Nephron progenitor cell (in vitro differentiated cells): ENCODE data around the gene DDX27.
A peak's percentile ranks its signal among the peaks of the same experiment; 100 is the strongest.

Experiments
- DNase-seq: peaks from one replicate; pipeline ENCODE4 v3.0.0; 2021
- H3K27ac Mint-ChIP-seq: 2 replicates; pipeline ENCODE4 v1.8.0; 2021; ENCODE audit warnings: mild to moderate bottlenecking, moderate library complexity, mixed read lengths
- H3K27me3 Mint-ChIP-seq: 2 replicates; pipeline ENCODE4 v1.8.0; 2021; ENCODE audit warnings: mild to moderate bottlenecking, low read depth, mixed read lengths; ENCODE audit not compliant: poor library complexity
- H3K36me3 Mint-ChIP-seq: 2 replicates; pipeline ENCODE4 v1.8.0; 2021; ENCODE audit warnings: low read depth, mixed read lengths
- H3K4me1 Mint-ChIP-seq: 2 replicates; pipeline ENCODE4 v1.8.0; 2021; ENCODE audit warnings: mixed read lengths
- H3K4me3 Mint-ChIP-seq: 2 replicates; pipeline ENCODE4 v1.8.0; 2021; ENCODE audit warnings: mild to moderate bottlenecking, moderate library complexity, mixed read lengths
- H3K9me3 Mint-ChIP-seq: 2 replicates; pipeline ENCODE4 v1.8.0; 2021; ENCODE audit warnings: mild to moderate bottlenecking, moderate library complexity, mixed read lengths
- TF ChIP-seq, protein P1 (sequence below): fragments of 200-600 bp; sonication (generic); IDR thresholded peaks from 2 replicates; pipeline ENCODE4 v1.5.0; 2021; ENCODE audit warnings: antibody characterized with exemption

Gene DDX27

DNA sequence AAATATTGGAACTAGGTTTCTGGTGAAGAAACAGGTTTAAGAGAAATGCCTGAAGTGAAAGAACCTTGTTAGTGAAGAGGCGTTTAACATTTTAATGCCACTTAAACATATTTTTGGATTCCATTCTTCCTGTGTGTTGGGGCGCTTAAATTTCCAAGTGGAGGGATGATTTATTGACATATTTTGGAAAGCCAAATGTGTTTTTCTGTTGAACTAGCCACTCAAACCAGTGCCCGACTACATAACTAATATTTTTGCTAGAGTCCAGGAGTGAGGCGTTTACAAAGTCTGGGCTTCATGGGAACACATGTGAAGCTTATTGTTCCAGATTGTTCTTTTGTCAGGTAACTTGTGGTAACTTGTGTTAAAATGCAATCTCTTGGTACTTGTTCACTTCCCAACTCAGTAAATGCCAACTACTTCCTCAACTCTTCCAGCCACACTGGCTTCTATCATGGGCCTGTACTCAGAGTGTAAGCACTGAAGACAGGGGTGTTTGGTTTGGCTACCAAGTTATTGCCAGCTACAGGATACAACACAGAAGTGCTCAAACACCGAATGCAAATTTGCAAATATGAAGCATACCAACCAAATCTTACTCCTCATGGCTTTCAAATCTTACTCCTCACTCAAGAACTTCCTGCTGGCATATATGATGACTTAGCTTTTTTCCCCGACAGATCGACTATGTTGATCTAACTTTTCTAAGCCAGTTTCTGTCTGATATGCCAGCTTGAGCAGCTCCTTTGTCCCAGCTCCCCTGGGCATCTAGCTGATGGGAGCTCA, 60.7 kb downstream of the DDX27 start:
- peak overlapping the region; percentile 95 for H3K4me3 Mint-ChIP-seq
- peaks cover 82% of the 10 kb centered on the region for H3K36me3 Mint-ChIP-seq
- no peak for DNase-seq
- H3K27me3 Mint-ChIP-seq = no peaks in the 10 kb centered on the region
- H3K27ac Mint-ChIP-seq = peak overlapping the region; percentile 94
- peaks cover 65% of the 10 kb centered on the region for H3K9me3 Mint-ChIP-seq
- H3K4me1 Mint-ChIP-seq = peaks cover 78% of the 10 kb centered on the region
- TF ChIP-seq, protein P1, sequence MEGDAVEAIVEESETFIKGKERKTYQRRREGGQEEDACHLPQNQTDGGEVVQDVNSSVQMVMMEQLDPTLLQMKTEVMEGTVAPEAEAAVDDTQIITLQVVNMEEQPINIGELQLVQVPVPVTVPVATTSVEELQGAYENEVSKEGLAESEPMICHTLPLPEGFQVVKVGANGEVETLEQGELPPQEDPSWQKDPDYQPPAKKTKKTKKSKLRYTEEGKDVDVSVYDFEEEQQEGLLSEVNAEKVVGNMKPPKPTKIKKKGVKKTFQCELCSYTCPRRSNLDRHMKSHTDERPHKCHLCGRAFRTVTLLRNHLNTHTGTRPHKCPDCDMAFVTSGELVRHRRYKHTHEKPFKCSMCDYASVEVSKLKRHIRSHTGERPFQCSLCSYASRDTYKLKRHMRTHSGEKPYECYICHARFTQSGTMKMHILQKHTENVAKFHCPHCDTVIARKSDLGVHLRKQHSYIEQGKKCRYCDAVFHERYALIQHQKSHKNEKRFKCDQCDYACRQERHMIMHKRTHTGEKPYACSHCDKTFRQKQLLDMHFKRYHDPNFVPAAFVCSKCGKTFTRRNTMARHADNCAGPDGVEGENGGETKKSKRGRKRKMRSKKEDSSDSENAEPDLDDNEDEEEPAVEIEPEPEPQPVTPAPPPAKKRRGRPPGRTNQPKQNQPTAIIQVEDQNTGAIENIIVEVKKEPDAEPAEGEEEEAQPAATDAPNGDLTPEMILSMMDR = no peak

DNA sequence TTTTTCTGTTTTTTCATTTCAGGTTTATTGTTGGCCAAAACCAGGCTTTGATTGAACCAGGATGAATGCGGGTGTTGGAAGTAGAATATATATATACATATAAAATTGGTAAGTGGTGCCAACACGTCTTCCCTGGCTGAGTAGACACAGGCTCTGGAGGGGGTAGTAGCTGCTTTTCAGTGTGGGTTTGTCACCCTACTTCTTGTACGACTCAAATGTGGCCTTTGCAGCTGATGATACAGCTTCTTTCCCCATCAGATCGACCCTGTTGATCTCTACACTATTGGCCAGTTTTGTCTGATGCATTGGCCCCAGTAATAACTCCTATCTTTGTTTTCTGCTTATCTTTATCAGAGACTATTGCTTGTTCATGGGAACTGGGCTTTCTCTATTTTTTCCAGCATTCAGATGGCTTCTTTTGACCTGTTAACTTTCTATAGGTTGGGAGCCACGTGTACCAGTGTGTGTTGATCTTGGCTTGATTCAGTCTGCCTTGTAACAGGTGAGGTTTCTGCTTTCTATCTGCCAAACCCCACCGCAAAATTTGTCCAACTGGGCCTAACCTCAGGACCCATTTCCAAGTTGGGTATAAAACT, 61.3 kb downstream of the DDX27 start:
- Mint-ChIP-seq H3K27ac (peak overlapping the region; percentile 94), H3K36me3 (peaks cover 82% of the 10 kb centered on the region), H3K4me1 (peaks cover 85% of the 10 kb centered on the region), H3K27me3 (no peaks in the 10 kb centered on the region), H3K4me3 (peak overlapping the region; percentile 95), H3K9me3 (peaks cover 72% of the 10 kb centered on the region)
- TF ChIP-seq, protein P1 = no peak
- DNase-seq = no peak

DNA sequence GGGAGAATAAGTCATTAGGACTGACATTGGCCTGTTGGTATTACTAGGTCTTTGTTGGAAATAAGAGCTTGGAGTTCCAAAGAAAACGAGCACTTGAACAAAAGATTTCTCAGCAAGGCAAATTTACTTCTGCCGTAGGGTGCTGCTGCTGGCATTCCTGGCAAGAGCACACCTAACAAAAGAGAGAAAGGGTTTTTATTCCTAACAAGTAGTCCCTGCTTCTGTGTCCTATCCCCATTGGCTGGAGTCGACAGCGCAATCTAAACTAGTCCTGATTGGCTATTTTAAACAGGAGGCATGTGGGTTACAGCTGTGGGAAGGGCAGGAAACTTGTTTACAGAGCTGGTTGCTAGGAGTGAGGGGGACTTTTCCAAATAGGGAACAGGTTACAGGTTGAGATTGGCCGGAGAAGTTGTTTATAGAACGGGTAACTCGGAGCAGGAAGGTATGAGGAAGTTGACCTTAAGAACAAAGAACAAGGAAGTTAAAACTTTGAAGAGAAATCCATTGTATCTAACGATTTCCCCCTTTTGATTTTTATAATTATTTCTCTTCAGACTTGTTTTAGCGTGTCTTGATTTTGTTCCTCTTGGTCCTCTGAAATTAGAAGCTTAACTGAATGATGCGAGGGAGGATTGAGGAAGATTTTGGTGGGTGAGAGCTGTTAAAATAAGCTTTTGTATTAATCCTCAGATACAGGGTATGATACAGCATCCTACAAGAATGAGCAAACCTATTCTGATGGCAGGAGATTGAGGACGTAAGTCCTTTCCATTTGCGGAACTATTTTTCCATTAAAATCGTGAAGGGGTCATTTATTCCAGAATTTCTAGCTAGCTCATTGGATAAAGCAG, 62.1 kb downstream of the DDX27 start:
- Mint-ChIP-seq H3K4me3 (peak overlapping the region; percentile 95), H3K9me3 (peaks cover 79% of the 10 kb centered on the region), H3K4me1 (peaks cover 89% of the 10 kb centered on the region), H3K36me3 (peaks cover 84% of the 10 kb centered on the region), H3K27ac (peak overlapping the region; percentile 94), H3K27me3 (no peaks in the 10 kb centered on the region)
- no peak for DNase-seq
- TF ChIP-seq, protein P1 = no peak

- no peak for DNase-seq
- H3K4me3 Mint-ChIP-seq = peak overlapping the region; percentile 95
- peaks cover 87% of the 10 kb centered on the region for H3K36me3 Mint-ChIP-seq
- TF ChIP-seq, protein P1 = no peak
- H3K27ac Mint-ChIP-seq = peak overlapping the region; percentile 94
- H3K9me3 Mint-ChIP-seq = peaks cover 86% of the 10 kb centered on the region
- no peaks in the 10 kb centered on the region for H3K27me3 Mint-ChIP-seq
- peaks cover 89% of the 10 kb centered on the region for H3K4me1 Mint-ChIP-seq
These were observed 62.8 kb downstream of the DDX27 start for GRCh38 chr20:49281913-49282467.

GRCh38 chr20:49282584-49283171, 63.5 kb downstream of the DDX27 start:
- TF ChIP-seq, protein P1 = no peak
- no peaks in the 10 kb centered on the region for H3K27me3 Mint-ChIP-seq
- H3K27ac Mint-ChIP-seq = peak overlapping the region; percentile 52
- H3K9me3 Mint-ChIP-seq = peaks cover 92% of the 10 kb centered on the region
- H3K4me3 Mint-ChIP-seq = peak overlapping the region; percentile 95
- peaks cover 94% of the 10 kb centered on the region for H3K36me3 Mint-ChIP-seq
- peaks cover 86% of the 10 kb centered on the region for H3K4me1 Mint-ChIP-seq
- no peak for DNase-seq
